Choroid plexus epithelial cell (primary cell): Measurements from ENCODE around the gene KCNQ1.

Experiments used
- DNase-seq: peaks from one replicate; pipeline ENCODE4 v3.0.0-alpha.2; 2010; ENCODE audit warnings: low read depth
- H3K4me3 ChIP-seq: 2 replicates; pipeline ENCODE4 v1.5.1; 2011; ENCODE audit warnings: low read depth, mild to moderate bottlenecking, control low read depth, low read length, moderate library complexity
- TF ChIP-seq, protein P1 (sequence below): conservative IDR thresholded peaks from 2 replicates; pipeline ENCODE4 v1.5.1; 2011; ENCODE audit warnings: low read depth, mild to moderate bottlenecking, control low read depth, inconsistent platforms, low read length, moderate library complexity

Gene KCNQ1

DNA sequence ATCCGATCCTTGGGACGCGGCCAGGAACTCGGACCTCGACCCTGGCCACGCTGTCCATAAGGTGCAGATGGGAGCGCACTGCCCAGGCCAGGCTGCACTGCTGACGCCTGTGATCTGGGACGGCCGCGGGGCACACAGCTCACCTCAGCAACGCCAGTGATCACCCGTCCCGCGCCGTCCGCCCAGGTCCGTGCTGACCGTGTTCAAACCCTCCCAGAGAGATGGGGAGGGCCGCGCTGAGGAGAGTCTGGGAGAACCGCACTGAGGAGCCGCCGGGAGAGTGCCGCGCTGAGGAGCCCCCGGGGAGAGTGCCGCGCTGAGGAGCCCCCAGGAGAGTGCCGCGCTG, 254.3 kb downstream of the KCNQ1 start:
- H3K4me3 ChIP-seq: peak overlapping the region; percentile 84
- TF ChIP-seq, protein P1, sequence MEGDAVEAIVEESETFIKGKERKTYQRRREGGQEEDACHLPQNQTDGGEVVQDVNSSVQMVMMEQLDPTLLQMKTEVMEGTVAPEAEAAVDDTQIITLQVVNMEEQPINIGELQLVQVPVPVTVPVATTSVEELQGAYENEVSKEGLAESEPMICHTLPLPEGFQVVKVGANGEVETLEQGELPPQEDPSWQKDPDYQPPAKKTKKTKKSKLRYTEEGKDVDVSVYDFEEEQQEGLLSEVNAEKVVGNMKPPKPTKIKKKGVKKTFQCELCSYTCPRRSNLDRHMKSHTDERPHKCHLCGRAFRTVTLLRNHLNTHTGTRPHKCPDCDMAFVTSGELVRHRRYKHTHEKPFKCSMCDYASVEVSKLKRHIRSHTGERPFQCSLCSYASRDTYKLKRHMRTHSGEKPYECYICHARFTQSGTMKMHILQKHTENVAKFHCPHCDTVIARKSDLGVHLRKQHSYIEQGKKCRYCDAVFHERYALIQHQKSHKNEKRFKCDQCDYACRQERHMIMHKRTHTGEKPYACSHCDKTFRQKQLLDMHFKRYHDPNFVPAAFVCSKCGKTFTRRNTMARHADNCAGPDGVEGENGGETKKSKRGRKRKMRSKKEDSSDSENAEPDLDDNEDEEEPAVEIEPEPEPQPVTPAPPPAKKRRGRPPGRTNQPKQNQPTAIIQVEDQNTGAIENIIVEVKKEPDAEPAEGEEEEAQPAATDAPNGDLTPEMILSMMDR: no peak
- peak; percentile 19 for DNase-seq

GRCh38 chr11:2699531-2700414, 255.0 kb downstream of the KCNQ1 start, which contains the start of gene KCNQ1OT1:
Gene KCNQ1OT1, minus strand, starts transcription at chr11:2699994.
- peak within 1 kb of the TSS; percentile 84 for H3K4me3 ChIP-seq
- peak; percentile 93 for DNase-seq
- TF ChIP-seq, protein P1: no peak

DNA sequence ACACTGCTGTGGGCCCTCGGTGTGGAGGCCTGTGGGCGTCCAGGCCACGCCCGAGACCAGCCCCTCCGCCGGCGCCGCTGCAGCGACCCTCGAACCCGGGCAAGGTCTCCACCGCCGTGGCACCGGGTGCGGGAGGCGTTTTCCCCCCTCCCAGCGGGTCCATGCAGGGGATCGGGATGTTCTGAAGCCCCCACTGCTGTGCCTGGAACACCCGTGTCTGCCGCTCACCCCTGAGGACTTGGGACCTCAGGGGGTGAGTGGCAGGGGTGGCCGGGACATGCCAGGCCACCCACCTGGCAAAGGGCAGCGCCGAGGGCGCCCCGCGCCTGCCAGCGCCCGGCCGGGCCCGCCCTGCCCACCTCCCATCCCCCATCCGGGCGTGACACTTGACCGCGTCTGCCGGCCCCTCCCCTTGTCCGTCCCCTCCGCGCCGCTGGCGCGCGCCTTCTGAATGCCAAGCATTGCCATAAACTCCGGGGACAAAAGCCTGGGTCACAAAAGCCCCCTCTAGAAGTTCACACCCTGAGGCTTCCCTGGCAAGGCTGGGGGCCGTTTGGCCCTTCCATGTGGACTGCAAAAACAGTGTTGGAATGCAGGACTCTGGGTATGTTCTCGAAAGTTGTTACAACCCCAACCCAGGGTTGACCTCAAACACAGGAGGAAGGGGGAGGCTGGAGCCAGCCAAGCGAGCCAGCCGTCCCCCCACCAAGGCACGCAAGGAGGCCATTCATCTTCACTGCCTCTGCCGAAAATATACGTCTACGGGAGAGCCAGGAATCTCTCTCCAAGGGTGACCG, 255.8 kb downstream of the KCNQ1 start:
- TF ChIP-seq, protein P1: no peak
- DNase-seq: no peak
- H3K4me3 ChIP-seq: peak overlapping the region; percentile 65

DNA sequence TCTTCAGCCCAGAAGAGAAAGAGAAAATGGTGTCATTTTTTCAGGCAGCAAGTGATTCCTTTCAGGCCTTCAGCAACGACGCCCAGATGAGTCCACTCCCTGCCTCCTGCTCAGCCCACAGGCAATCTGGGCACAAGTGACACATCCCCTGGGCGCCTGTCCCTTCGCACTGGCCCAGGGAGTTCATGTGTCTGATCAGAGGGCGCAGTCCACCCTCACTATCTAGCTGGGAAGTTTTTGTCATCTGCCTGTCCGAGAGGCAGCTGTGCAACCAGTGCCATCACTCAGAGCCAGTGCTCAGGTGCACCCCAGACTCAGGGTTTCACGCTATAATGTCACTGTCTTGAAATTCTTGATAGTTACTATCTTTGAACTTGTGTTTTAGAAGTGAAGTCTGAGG, 256.4 kb downstream of the KCNQ1 start:
- H3K4me3 ChIP-seq: no peak overlapping the region
- TF ChIP-seq, protein P1: no peak
- no peak for DNase-seq

DNA sequence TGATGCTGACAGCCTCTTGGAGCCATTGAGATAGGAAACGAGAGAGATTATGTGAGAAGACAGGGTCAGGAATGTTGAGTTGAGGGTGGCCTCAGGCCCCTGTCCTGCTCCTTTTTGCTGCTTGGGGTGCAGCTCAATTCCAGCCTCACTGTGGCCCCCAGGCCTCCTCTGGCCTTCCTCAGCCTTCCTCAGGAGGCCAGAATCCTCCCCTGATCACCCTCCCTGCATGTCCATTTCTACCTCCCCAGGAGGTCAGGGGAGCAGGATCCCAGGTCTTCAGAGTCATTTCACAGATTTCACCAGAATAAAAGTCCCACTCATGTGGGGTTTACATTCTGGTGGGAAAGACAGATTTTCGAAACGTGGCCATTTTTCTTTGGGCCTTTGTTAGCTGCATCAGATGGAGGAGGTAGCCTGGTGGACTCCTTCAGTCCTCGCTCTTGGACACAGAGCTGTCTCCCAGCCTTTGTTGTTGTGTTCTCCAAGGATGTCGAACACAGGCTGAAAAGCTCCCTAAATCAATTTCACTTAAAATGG, 257.2 kb downstream of the KCNQ1 start:
- DNase-seq: no peak
- TF ChIP-seq, protein P1: no peak
- H3K4me3 ChIP-seq: no peak overlapping the region

DNA sequence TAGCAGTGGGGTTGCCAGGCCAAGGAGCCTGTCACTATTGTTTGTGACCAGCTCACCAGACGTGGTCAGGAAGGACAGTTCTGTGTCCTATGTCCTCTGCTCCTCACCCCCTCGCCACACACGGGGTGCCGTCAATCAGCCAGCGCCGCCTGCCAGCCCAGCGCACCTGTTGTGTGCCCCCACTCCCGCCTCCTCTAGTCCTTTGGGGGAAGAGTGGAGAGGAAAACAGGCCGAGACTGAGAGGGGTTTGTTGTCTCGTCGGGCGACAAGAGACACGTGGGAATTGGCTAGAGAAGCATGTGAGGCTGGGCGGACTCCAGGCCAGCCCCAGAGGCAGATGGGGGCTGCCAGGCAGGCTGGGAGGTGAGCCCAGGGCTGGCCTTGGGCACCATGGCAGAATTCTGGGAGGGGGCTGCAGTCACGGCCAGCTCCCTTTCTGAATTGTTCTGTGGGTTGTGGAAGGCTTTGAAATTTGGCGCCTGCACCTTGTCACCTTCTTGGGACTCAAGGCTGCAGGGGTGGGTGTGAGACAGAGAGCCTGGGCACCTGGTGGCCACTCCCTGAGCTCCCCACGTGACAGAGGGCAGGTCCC, 258.1 kb downstream of the KCNQ1 start:
- no peak overlapping the region for H3K4me3 ChIP-seq
- no peak for DNase-seq
- TF ChIP-seq, protein P1: no peak
